ENCODE data around the gene SEMA3B. TPM values are rescaled to one million over a fixed set of nuclear protein-coding genes. Genes with fewer than 3 reads are reported as not detected.

Gene SEMA3B
- total and polyA plus RNA-seq, 5 donors from 2014 or later = 1.7 TPM; not detected in 4

DNA sequence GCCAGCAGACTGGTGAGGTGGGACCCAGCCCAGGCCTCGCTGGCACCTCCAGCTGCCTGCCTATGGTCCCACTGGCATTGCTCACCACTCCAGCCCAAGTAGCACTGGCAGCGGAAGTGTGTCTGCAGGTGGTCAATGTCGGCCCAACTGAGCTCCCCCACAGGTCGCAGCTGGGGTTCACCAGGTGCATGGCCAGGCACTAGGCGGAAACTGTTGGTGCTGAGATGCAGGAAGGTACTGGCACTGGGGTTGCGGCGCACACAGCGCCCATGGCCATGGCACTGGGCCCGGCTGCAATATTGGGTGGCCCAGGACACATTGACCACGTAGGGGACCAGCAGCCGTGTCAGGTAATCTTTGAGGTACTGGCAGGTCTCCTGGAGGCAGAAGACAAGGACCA lies 49.2 kb downstream of the SEMA3B start:
- no peak overlapping the region for H3K4me3 ChIP-seq (ENCODE audit: low read depth, low read length)

DNA sequence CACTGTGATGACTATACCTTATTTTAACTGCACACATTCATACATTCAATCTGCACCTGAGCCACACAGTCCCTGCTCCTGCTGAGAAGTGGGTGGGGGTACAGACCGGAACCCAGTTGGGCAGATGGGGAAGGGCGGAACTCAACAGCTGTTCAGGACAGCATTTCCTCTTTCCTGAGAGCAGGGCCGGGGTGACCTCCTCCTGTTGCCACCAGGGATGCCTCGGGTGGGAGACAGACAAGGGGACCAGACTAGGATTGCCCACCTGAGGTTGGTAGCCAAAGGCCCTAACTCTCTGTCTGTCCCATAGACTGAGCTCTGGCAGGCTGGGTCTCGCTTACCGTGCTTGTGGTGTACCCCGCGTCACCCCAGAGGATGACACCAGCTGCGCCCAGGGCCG lies 49.7 kb downstream of the SEMA3B start:
- Mint-ChIP-seq H3K9me3 (no peaks in the 10 kb centered on the region), H3K27me3 (peaks cover 5% of the 10 kb centered on the region), H3K27ac (peak overlapping the region in 2 of 3 donors; percentile 25 to 29), H3K36me3 (peaks cover 3% of the 10 kb centered on the region), H3K4me1 (peaks cover 5 to 51% (median 21%) of the 10 kb centered on the region in 4 donors), H3K4me3 (peak overlapping the region in 3 of 4 donors; percentile 2 to 94 (median 48))
- no peaks in the 10 kb centered on the region for H3K9me3 ChIP-seq (ENCODE audit: control insufficient read depth in 2 of 2, low read length in 2 of 2)
- DNase-seq = no peak
- no peak overlapping the region for H3K4me3 ChIP-seq (ENCODE audit: low read depth, low read length)
- no peak for ATAC-seq (ENCODE audit: low read depth in 2 of 2)
- H3K27me3 ChIP-seq (ENCODE audit: control insufficient read depth, insufficient read depth, low read length) = no peaks in the 10 kb centered on the region
- no peak overlapping the region for H3K27ac ChIP-seq (ENCODE audit: insufficient read depth, low read length, poor library complexity, severe bottlenecking)
- H3K36me3 ChIP-seq (ENCODE audit: control insufficient read depth, insufficient read depth, low read length) = no peaks in the 10 kb centered on the region
- H3K4me1 ChIP-seq (ENCODE audit: control insufficient read depth, insufficient read depth, low read length, poor library complexity, severe bottlenecking) = peaks cover 44% of the 10 kb centered on the region

More for the DNA sequence above, 49.2 kb downstream of the SEMA3B start:
- H3K27ac ChIP-seq (ENCODE audit: insufficient read depth, low read length, poor library complexity, severe bottlenecking) = no peak overlapping the region
- Mint-ChIP-seq H3K27me3 (peaks cover 5% of the 10 kb centered on the region), H3K36me3 (peaks cover 3% of the 10 kb centered on the region), H3K9me3 (no peaks in the 10 kb centered on the region), H3K4me3 (peak overlapping the region in 3 of 4 donors; percentile 13 to 94 (median 38)), H3K4me1 (peaks cover 5 to 50% (median 21%) of the 10 kb centered on the region in 4 donors), H3K27ac (peak overlapping the region in 1 of 3 donors; percentile 25)
- H3K27me3 ChIP-seq (ENCODE audit: control insufficient read depth, insufficient read depth, low read length) = no peaks in the 10 kb centered on the region
- DNase-seq = no peak
- ATAC-seq (ENCODE audit: low read depth in 2 of 2) = no peak
- H3K9me3 ChIP-seq (ENCODE audit: control insufficient read depth in 2 of 2, low read length in 2 of 2) = no peaks in the 10 kb centered on the region
- H3K4me1 ChIP-seq (ENCODE audit: control insufficient read depth, insufficient read depth, low read length, poor library complexity, severe bottlenecking) = peaks cover 44% of the 10 kb centered on the region
- no peaks in the 10 kb centered on the region for H3K36me3 ChIP-seq (ENCODE audit: control insufficient read depth, insufficient read depth, low read length)

DNA sequence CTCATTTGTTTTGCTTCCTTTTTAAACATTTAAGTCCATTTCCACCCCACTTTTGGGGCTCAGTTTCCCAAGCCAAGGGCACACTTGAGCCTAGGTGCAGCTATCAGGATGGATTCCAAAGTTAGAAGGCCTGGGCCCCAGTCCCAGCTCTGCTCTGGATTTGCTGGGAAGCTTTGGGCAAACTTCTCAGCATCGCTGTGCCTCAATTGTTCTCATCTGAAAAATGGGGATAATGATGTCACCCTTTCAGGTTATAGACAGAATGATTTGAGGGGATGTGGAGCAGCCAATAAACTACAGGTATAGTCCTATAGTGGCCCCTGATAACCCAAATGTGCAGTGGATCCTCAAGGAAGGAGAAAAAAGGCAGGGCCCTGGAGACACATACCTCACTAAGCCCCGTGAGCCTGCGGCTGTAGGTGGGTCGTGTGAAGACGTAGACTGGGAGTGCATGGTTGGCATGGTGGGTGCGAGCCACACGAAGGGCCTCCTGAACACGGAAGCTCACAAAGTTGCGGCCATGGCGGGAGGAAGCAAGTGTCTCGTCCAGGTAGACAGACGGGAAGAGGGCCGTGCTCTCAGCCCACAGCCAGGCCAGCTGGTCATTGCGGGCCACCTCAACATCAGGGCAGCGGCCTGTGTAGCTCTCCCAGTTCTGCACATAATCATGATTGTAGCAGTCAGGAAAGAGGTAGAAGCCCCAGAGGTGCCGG lies 50.4 kb downstream of the SEMA3B start:
- Mint-ChIP-seq H3K27ac (peak overlapping the region in 1 of 3 donors; percentile 29), H3K9me3 (no peaks in the 10 kb centered on the region), H3K4me3 (peak overlapping the region; percentile 15 to 94 (median 80)), H3K27me3 (no peaks in the 10 kb centered on the region), H3K36me3 (peaks cover 3% of the 10 kb centered on the region), H3K4me1 (peaks cover 5 to 51% (median 20%) of the 10 kb centered on the region in 4 donors)
- Histone ChIP-seq H3K4me1 (ENCODE audit: control insufficient read depth, insufficient read depth, low read length, poor library complexity, severe bottlenecking) (peaks cover 44% of the 10 kb centered on the region), H3K27me3 (ENCODE audit: control insufficient read depth, insufficient read depth, low read length) (no peaks in the 10 kb centered on the region), H3K27ac (ENCODE audit: insufficient read depth, low read length, poor library complexity, severe bottlenecking) (no peak overlapping the region), H3K4me3 (ENCODE audit: low read depth, low read length) (no peak overlapping the region), H3K36me3 (ENCODE audit: control insufficient read depth, insufficient read depth, low read length) (no peaks in the 10 kb centered on the region), H3K9me3 (ENCODE audit: control insufficient read depth in 2 of 2, low read length in 2 of 2) (no peaks in the 10 kb centered on the region)
- DNase-seq (no peak), ATAC-seq (ENCODE audit: low read depth in 2 of 2) (no peak)

DNA sequence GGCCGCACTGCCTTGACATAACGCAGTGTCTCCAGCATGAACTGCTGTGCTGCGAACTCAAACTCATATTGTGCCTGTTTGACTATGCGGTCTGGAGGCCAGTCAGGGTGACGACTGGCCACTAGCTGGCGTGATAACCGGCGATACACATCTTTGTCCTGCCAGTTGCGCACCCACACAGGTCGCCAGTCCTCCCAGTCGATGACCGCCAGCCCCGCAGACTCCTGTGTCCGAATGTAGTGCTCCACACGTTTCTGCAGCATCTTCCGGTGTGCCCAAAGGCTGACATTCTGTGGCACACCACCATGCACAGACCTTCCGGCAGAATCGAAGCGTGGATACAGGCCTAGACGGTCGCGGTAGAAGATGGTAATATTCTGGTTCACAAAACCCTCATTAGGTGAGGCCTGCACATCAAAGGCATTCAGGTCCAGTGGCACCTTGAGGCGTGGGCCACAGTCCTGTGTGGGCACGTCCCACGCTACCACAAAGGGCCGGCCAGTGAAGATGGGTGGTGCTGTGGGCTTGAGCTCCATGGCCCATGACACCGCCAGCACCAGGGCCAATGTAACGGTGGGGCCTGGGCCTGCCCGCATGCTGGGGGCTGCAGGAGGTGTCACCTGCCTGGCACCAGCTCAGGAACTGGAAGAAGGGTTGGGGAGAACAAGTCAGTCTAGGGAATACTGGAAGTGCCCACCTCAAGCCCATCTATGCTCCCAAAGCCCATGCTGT lies 51.1 kb downstream of the SEMA3B start:
- Histone ChIP-seq H3K27me3 (ENCODE audit: control insufficient read depth, insufficient read depth, low read length) (no peaks in the 10 kb centered on the region), H3K9me3 (ENCODE audit: control insufficient read depth in 2 of 2, low read length in 2 of 2) (no peaks in the 10 kb centered on the region), H3K36me3 (ENCODE audit: control insufficient read depth, insufficient read depth, low read length) (no peaks in the 10 kb centered on the region), H3K27ac (ENCODE audit: insufficient read depth, low read length, poor library complexity, severe bottlenecking) (no peak overlapping the region), H3K4me3 (ENCODE audit: low read depth, low read length) (peak overlapping the region; percentile 84), H3K4me1 (ENCODE audit: control insufficient read depth, insufficient read depth, low read length, poor library complexity, severe bottlenecking) (peaks cover 44% of the 10 kb centered on the region)
- no peaks in the 10 kb centered on the region for H3K9me3 Mint-ChIP-seq
- no peaks in the 10 kb centered on the region for H3K27me3 Mint-ChIP-seq
- H3K36me3 Mint-ChIP-seq = peaks cover 3% of the 10 kb centered on the region
- peak overlapping the region; percentile 84 to 87 (median 87) for H3K27ac Mint-ChIP-seq
- H3K4me1 Mint-ChIP-seq = peaks cover 10 to 56% (median 22%) of the 10 kb centered on the region in 4 donors
- peak overlapping the region; percentile 93 to 95 (median 94) for H3K4me3 Mint-ChIP-seq
- DNase-seq (no peak), ATAC-seq (ENCODE audit: low read depth in 2 of 2) (no peak)

DNA sequence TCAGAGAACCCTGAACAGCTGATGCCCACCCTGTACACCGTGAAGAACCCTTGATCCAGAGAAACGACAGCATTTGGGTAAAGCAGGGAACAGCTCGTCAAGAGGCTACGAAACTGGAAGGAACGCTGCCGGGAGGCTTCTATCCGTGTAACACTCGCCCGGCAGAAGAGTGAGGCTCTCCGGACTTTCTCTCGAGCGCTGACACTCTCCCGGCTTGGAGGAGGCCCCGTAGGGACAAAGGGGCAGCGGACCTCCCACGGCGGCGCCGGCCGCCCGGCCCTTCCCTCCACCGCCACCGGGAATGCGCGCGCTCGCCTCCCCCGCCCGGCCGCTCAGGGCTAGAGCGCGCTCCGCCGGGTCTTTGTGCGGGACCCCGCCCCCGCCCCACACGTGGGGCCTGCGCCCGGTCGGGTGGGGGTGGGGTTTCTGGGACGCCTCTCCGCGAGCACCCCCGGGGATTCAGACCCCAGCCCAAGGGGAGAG lies 51.9 kb downstream of the SEMA3B start:
- Histone ChIP-seq H3K27ac (ENCODE audit: insufficient read depth, low read length, poor library complexity, severe bottlenecking) (peak overlapping the region; percentile 76), H3K4me3 (ENCODE audit: low read depth, low read length) (peak overlapping the region; percentile 84)

DNA sequence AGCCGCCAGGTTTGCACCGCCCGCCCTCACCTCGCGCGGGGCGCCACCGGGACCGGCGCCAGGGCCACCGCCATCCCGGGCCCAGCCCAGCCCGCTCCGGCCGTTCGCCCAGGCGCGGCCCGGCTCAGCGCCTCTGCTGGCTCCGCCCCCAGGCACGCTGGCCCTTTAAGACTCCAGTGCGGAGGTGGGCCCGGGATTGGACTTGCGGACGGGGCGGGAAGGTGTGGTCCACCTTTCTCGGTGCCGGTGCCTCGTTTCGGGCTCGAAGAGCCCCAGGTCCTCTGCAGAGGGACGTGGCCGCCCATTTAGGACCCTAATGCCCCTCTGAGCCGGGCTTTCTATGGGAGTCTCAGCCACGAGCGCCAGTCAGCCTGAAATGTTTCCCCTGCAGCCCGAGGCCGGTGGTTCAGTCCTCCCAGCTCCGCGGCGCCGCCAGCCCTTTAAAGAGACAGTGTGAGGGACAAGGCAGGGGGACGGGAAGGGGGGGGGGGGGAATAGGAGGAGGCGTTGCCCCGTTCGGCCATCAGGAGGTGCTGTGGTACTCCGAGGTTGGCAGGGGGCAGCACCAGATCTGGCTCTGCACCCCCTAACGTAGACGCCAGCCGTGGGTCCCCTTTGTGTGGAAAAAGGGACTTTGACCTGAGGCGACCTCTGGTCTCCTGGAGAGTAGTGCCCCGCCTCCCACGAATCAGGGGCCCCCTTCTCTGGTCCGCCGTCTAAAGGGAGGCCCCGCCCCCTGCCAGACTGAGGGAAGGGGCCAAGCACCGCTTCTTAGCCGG lies 52.6 kb downstream of the SEMA3B start:
- H3K4me1 Mint-ChIP-seq = peaks cover 6 to 52% (median 15%) of the 10 kb centered on the region in 4 donors
- Histone ChIP-seq H3K4me1 (ENCODE audit: control insufficient read depth, insufficient read depth, low read length, poor library complexity, severe bottlenecking) (peaks cover 37% of the 10 kb centered on the region), H3K4me3 (ENCODE audit: low read depth, low read length) (peak overlapping the region; percentile 19), H3K9me3 (ENCODE audit: control insufficient read depth in 2 of 2, low read length in 2 of 2) (no peaks in the 10 kb centered on the region), H3K27ac (ENCODE audit: insufficient read depth, low read length, poor library complexity, severe bottlenecking) (peak overlapping the region; percentile 76), H3K27me3 (ENCODE audit: control insufficient read depth, insufficient read depth, low read length) (no peaks in the 10 kb centered on the region), H3K36me3 (ENCODE audit: control insufficient read depth, insufficient read depth, low read length) (peaks cover 10% of the 10 kb centered on the region)
- peaks cover under 1% of the 10 kb centered on the region for H3K36me3 Mint-ChIP-seq
- DNase-seq (peak; percentile 70 to 91 (median 85)), ATAC-seq (ENCODE audit: low read depth in 2 of 2) (peak; percentile 71 to 76)
- peak overlapping the region; percentile 88 to 95 (median 89) for H3K27ac Mint-ChIP-seq
- peak overlapping the region; percentile 86 to 94 (median 90) for H3K4me3 Mint-ChIP-seq
- no peaks in the 10 kb centered on the region for H3K9me3 Mint-ChIP-seq
- H3K27me3 Mint-ChIP-seq = no peaks in the 10 kb centered on the region

More for the DNA sequence above, 51.9 kb downstream of the SEMA3B start:
- Mint-ChIP-seq H3K27me3 (no peaks in the 10 kb centered on the region), H3K9me3 (no peaks in the 10 kb centered on the region), H3K36me3 (peaks cover 3% of the 10 kb centered on the region), H3K27ac (peak overlapping the region; percentile 84 to 87 (median 87)), H3K4me1 (peaks cover 10 to 58% (median 19%) of the 10 kb centered on the region in 4 donors), H3K4me3 (peak overlapping the region; percentile 93 to 95 (median 94))
- peak in 1 of 3 donors; percentile 72 for DNase-seq
- peaks cover 6% of the 10 kb centered on the region for H3K36me3 ChIP-seq (ENCODE audit: control insufficient read depth, insufficient read depth, low read length)
- H3K27me3 ChIP-seq (ENCODE audit: control insufficient read depth, insufficient read depth, low read length) = no peaks in the 10 kb centered on the region
- no peaks in the 10 kb centered on the region for H3K9me3 ChIP-seq (ENCODE audit: control insufficient read depth in 2 of 2, low read length in 2 of 2)
- peaks cover 43% of the 10 kb centered on the region for H3K4me1 ChIP-seq (ENCODE audit: control insufficient read depth, insufficient read depth, low read length, poor library complexity, severe bottlenecking)
- ATAC-seq (ENCODE audit: low read depth in 2 of 2) = peak; percentile 38 to 47

DNA sequence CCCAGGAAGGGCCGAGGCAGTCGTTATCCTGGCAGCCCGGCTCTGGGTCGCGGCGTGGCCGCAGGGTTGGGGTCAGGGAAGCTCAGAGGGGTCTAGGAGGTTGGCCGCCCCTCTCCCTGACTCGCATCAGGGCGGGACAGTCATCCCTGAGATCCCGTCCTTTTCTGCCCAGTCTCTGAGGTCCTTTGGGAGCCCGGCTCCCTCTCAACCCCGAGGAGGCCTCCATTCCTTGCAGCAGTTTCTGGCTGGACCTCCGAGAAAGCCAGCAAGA lies 53.1 kb downstream of the SEMA3B start:
- Mint-ChIP-seq H3K4me3 (peak overlapping the region; percentile 41 to 94 (median 82)), H3K4me1 (peaks cover 5 to 51% (median 13%) of the 10 kb centered on the region in 4 donors), H3K27ac (no peak overlapping the region), H3K36me3 (no peaks in the 10 kb centered on the region), H3K27me3 (no peaks in the 10 kb centered on the region), H3K9me3 (no peaks in the 10 kb centered on the region)
- Histone ChIP-seq H3K27ac (ENCODE audit: insufficient read depth, low read length, poor library complexity, severe bottlenecking) (peak overlapping the region; percentile 76), H3K4me1 (ENCODE audit: control insufficient read depth, insufficient read depth, low read length, poor library complexity, severe bottlenecking) (peaks cover 34% of the 10 kb centered on the region), H3K4me3 (ENCODE audit: low read depth, low read length) (no peak overlapping the region), H3K27me3 (ENCODE audit: control insufficient read depth, insufficient read depth, low read length) (no peaks in the 10 kb centered on the region), H3K9me3 (ENCODE audit: control insufficient read depth in 2 of 2, low read length in 2 of 2) (no peaks in the 10 kb centered on the region), H3K36me3 (ENCODE audit: control insufficient read depth, insufficient read depth, low read length) (peaks cover 10% of the 10 kb centered on the region)
- ATAC-seq (ENCODE audit: low read depth in 2 of 2) (no peak), DNase-seq (no peak)

Measured in CD4-positive, CD25-positive, alpha-beta regulatory T cell (primary cell).